Ishikawa (cell line): ENCODE data around the gene RNF149.

Experiments used
- CEBPB ChIP-seq: IDR thresholded peaks from 2 replicates; pipeline ENCODE4 v1.6.1; 2012
- CREB1 ChIP-seq: IDR thresholded peaks from 2 replicates; pipeline ENCODE4 v1.6.1; 2012; ENCODE audit warnings: low read depth
- EGR1 ChIP-seq: IDR thresholded peaks from 2 replicates; pipeline ENCODE4 v1.6.1; 2012
- EP300 ChIP-seq: IDR thresholded peaks from 2 replicates; pipeline ENCODE4 v1.6.1; 2012; ENCODE audit warnings: borderline replicate concordance
- MAX ChIP-seq: IDR thresholded peaks from 2 replicates; pipeline ENCODE4 v1.6.1; 2012
- NFIC ChIP-seq: IDR thresholded peaks from 2 replicates; pipeline ENCODE4 v1.6.1; 2012
- RAD21 ChIP-seq: IDR thresholded peaks from 2 replicates; pipeline ENCODE4 v1.6.1; 2012; ENCODE audit warnings: low read depth
- REST ChIP-seq: IDR thresholded peaks from 2 replicates; pipeline ENCODE4 v1.6.1; 2012; ENCODE audit warnings: low read depth, mild to moderate bottlenecking
- TAF1 ChIP-seq: IDR thresholded peaks from 2 replicates; pipeline ENCODE4 v1.6.1; 2012; ENCODE audit warnings: low read depth, mild to moderate bottlenecking
- TCF12 ChIP-seq: IDR thresholded peaks from 2 replicates; pipeline ENCODE4 v1.6.1; 2012; ENCODE audit warnings: low read depth
- TEAD4 ChIP-seq: IDR thresholded peaks from 2 replicates; pipeline ENCODE4 v1.6.1; 2012
- YY1 ChIP-seq: IDR thresholded peaks from 2 replicates; pipeline ENCODE4 v1.6.1; 2012; ENCODE audit warnings: low read depth
- ZBTB7A ChIP-seq: IDR thresholded peaks from 2 replicates; pipeline ENCODE4 v1.6.1; 2012; ENCODE audit warnings: low read depth

GRCh38 chr2:101306410-101306809 is 2.1 kb downstream of the RNF149 start:
- no peak for TF ChIP-seq TAF1
- no peak for TF ChIP-seq EP300
- no peak for TF ChIP-seq RAD21
- TF ChIP-seq REST = no peak
- no peak for TF ChIP-seq YY1
- TF ChIP-seq MAX = no peak
- no peak for TF ChIP-seq CREB1
- TF ChIP-seq NFIC = no peak
- no peak for TF ChIP-seq TCF12
- no peak for TF ChIP-seq EGR1
- TF ChIP-seq TEAD4 = no peak
- no peak for TF ChIP-seq ZBTB7A
- no peak for TF ChIP-seq CEBPB
